Tibial nerve (tissue), 4 donors: Measurements from ENCODE around the gene TNP2. TPM values are rescaled to one million over a fixed set of nuclear protein-coding genes. Genes with fewer than 3 reads are reported as not detected.
A peak's percentile ranks its signal among the peaks of the same experiment; 100 is the strongest.

ENCODE experiments used
- DNase-seq, 2 donors: peaks; one replicate each; pipeline ENCODE4 v3.0.0-alpha.2; 2019; ENCODE audit warnings: low spot score in 2 of 2
- H3K27ac ChIP-seq, 4 donors: fragments of 200-600 bp; sonication (generic) in 3 of 4; one replicate each; pipeline ENCODE4 v1.5.1; 2017 to 2019; ENCODE audit warnings: mild to moderate bottlenecking in 1 of 4
- H3K27me3 ChIP-seq, 2 donors: fragments of 200-600 bp; sonication (generic) in 1 of 2; one replicate each; pipeline versions ENCODE4 v1.5.1 to v1.6.0; 2017 to 2019
- H3K36me3 ChIP-seq, 3 donors: fragments of 200-600 bp; sonication (generic); one replicate each; pipeline ENCODE4 v1.5.1; 2018 to 2019
- H3K4me1 ChIP-seq, 4 donors: fragments of 200-600 bp; sonication (generic) in 3 of 4; one replicate each; pipeline ENCODE4 v1.5.1; 2017 to 2019
- H3K4me3 ChIP-seq, 4 donors: fragments of 200-600 bp; sonication (generic) in 3 of 4; one replicate each; pipeline ENCODE4 v1.5.1; 2017 to 2019; ENCODE audit warnings: mild to moderate bottlenecking in 1 of 4, moderate library complexity in 1 of 4
- H3K9me3 ChIP-seq, 4 donors: fragments of 200-600 bp; sonication (generic) in 3 of 4; one replicate each; pipeline ENCODE4 v1.5.1; 2017 to 2019
- EP300 ChIP-seq, 2 donors: sonication (generic); formaldehyde crosslinking; IDR thresholded peaks; one replicate each; pipeline ENCODE4 v1.6.1; 2017; ENCODE audit warnings: antibody characterized with exemption in 2 of 2, mild to moderate bottlenecking in 1 of 2
- POLR2A ChIP-seq, 2 donors: fragments of 450-650 bp; IDR thresholded peaks; one replicate each; pipeline ENCODE4 v1.6.1; 2017; ENCODE audit warnings: antibody characterized with exemption in 2 of 2, mild to moderate bottlenecking in 2 of 2, moderate library complexity in 2 of 2
- WGBS, 2 donors: methylation state at CpG; one replicate each; pipeline ENCODE4 v1.1.5; 2018; 5-methylcytosine and 5-hydroxymethylcytosine counted together
- total RNA-seq, 4 donors: library from RNA; depleted of rRNA; stranded (reverse); fragments of >200 nt; gene quantifications; one replicate each; pipeline ENCODE4 v1.1.0, GENCODE V29; 2016
- TF ChIP-seq, protein P1 (sequence below), 5 experiments: fragments of 200-600 bp in 3 of 5; fragments of 450-650 bp in 2 of 5; sonication (generic) in 3 of 5; IDR thresholded peaks; one replicate each; pipeline ENCODE4 v1.5.1; 2016 to 2019; ENCODE audit warnings: antibody characterized with exemption in 5 of 5, mild to moderate bottlenecking in 3 of 5, moderate library complexity in 2 of 5

Gene TNP2
- total RNA-seq, 4 donors from 2014 or later = not detected

- H3K9me3 ChIP-seq = no peaks in the 10 kb centered on the region
- TF ChIP-seq POLR2A (IDR thresholded peaks at IDR 0.05) (no peak), EP300 (IDR thresholded peaks at IDR 0.05) (no peak)
- TF ChIP-seq, protein P1, sequence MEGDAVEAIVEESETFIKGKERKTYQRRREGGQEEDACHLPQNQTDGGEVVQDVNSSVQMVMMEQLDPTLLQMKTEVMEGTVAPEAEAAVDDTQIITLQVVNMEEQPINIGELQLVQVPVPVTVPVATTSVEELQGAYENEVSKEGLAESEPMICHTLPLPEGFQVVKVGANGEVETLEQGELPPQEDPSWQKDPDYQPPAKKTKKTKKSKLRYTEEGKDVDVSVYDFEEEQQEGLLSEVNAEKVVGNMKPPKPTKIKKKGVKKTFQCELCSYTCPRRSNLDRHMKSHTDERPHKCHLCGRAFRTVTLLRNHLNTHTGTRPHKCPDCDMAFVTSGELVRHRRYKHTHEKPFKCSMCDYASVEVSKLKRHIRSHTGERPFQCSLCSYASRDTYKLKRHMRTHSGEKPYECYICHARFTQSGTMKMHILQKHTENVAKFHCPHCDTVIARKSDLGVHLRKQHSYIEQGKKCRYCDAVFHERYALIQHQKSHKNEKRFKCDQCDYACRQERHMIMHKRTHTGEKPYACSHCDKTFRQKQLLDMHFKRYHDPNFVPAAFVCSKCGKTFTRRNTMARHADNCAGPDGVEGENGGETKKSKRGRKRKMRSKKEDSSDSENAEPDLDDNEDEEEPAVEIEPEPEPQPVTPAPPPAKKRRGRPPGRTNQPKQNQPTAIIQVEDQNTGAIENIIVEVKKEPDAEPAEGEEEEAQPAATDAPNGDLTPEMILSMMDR (IDR thresholded peaks at IDR 0.05) = no peak
- H3K27ac ChIP-seq = peak overlapping the region in 2 of 4 donors; percentile 5 to 64
- H3K4me3 ChIP-seq = peak overlapping the region in 2 of 4 donors; percentile 9 to 31
- H3K27me3 ChIP-seq = no peaks in the 10 kb centered on the region
- DNase-seq = no peak
- no peaks in the 10 kb centered on the region for H3K36me3 ChIP-seq
- H3K4me1 ChIP-seq = peaks cover 0 to 14% (median 12%) of the 10 kb centered on the region in 4 donors
- 60 to 70% methylated on average over 9 to 10 of the region's 10 CpGs for WGBS, 2 donors
These were observed 27.8 kb upstream of the TNP2 start for GRCh38 chr16:11296706-11297491.

DNA sequence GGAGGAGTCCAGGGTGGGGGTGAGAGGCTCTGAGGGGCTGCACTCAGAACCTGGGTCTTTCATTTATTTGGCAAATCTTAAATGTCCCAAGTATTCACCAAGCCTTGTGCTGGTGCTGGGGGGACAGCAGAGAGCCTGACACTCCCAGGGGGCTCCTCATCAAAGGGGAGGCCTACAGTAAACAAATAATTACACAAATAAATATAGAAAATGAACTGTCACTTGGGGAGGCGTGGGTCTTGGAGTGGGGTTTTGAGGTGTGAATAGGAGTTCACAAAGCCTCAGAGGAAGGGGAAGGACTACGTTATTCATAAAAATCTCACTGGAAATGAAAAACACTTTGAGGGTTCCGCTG is 27.2 kb upstream of the TNP2 start:
- Histone ChIP-seq H3K36me3 (no peaks in the 10 kb centered on the region), H3K4me3 (no peak overlapping the region), H3K27ac (no peak overlapping the region), H3K27me3 (no peaks in the 10 kb centered on the region), H3K9me3 (no peaks in the 10 kb centered on the region), H3K4me1 (peaks cover 0 to 14% (median 12%) of the 10 kb centered on the region in 4 donors)
- TF ChIP-seq, protein P1 (IDR thresholded peaks at IDR 0.05) = no peak
- TF ChIP-seq EP300 (IDR thresholded peaks at IDR 0.05) = no peak
- TF ChIP-seq POLR2A (IDR thresholded peaks at IDR 0.05) = no peak
- DNase-seq = no peak
- WGBS, 2 donors = 71 to 87% methylated on average over 3 of the region's 3 CpGs

DNA sequence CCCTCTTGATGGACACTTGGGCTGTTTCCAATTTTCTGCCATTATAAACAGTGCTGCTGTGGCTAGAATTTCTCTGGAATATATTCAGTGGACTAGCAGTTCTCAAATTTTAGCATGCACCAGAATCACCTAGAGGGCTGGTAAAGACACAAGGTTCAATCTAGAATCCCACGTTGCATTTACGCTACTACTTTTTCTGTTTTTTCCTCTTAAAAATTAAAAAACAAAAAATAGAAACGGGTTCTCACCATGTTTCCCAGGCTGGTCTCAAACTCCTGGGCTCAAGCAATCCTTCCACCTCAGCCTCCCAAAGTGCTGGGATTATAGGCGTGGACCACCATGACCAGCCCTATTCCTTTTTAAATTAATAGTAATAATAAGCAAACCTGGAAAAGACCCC is 26.5 kb upstream of the TNP2 start:
- TF ChIP-seq, protein P1 (IDR thresholded peaks at IDR 0.05) = no peak
- TF ChIP-seq EP300 (IDR thresholded peaks at IDR 0.05) (no peak), POLR2A (IDR thresholded peaks at IDR 0.05) (no peak)
- Histone ChIP-seq H3K4me3 (no peak overlapping the region), H3K4me1 (peaks cover 0 to 14% (median 12%) of the 10 kb centered on the region in 4 donors), H3K27me3 (no peaks in the 10 kb centered on the region), H3K36me3 (no peaks in the 10 kb centered on the region), H3K27ac (no peak overlapping the region), H3K9me3 (no peaks in the 10 kb centered on the region)
- no peak for DNase-seq
- 92 to 93% methylated on average over 4 of the region's 4 CpGs for WGBS, 2 donors

- no peak for DNase-seq
- Histone ChIP-seq H3K4me3 (no peak overlapping the region), H3K4me1 (peaks cover 0 to 6% (median 3%) of the 10 kb centered on the region in 4 donors), H3K9me3 (no peaks in the 10 kb centered on the region), H3K36me3 (no peaks in the 10 kb centered on the region), H3K27ac (no peak overlapping the region), H3K27me3 (no peaks in the 10 kb centered on the region)
- 84 to 86% methylated on average over 7 of the region's 7 CpGs for WGBS, 2 donors
- TF ChIP-seq, protein P1 (IDR thresholded peaks at IDR 0.05) = no peak
- TF ChIP-seq POLR2A (IDR thresholded peaks at IDR 0.05) = no peak
- no peak for TF ChIP-seq EP300 (IDR thresholded peaks at IDR 0.05)
These were observed 23.1 kb upstream of the TNP2 start for GRCh38 chr16:11292076-11292748.

GRCh38 chr16:11291091-11291703 is 22.1 kb upstream of the TNP2 start:
- Histone ChIP-seq H3K36me3 (no peaks in the 10 kb centered on the region), H3K4me1 (no peaks in the 10 kb centered on the region), H3K27me3 (no peaks in the 10 kb centered on the region), H3K4me3 (no peak overlapping the region), H3K27ac (no peak overlapping the region), H3K9me3 (no peaks in the 10 kb centered on the region)
- WGBS, 2 donors = 58 to 63% methylated on average over 10 of the region's 10 CpGs
- no peak for TF ChIP-seq POLR2A (IDR thresholded peaks at IDR 0.05)
- TF ChIP-seq EP300 (IDR thresholded peaks at IDR 0.05) = no peak
- TF ChIP-seq, protein P1 (IDR thresholded peaks at IDR 0.05) = no peak
- no peak for DNase-seq
